MM.1S (cell line): ENCODE measurements around the gene BICDL2.

Experiments
- DNase-seq: peaks from one replicate; pipeline ENCODE4 v3.0.0-alpha.2; 2015
- H2AFZ ChIP-seq: fragments of 300-600 bp; sonication (generic); 2 replicates; pipeline ENCODE4 v1.6.0; 2016; ENCODE audit warnings: antibody characterized with exemption, low read length
- H3F3A ChIP-seq: fragments of 300-600 bp; sonication (generic); 2 replicates; pipeline ENCODE4 v1.6.1; 2016; ENCODE audit warnings: mild to moderate bottlenecking, antibody characterized with exemption, low read length, moderate library complexity, mixed read lengths; ENCODE audit not compliant: insufficient read depth
- H3K27ac ChIP-seq: fragments of 300-600 bp; sonication (generic); 2 replicates; pipeline ENCODE4 v1.5.1; 2016; ENCODE audit warnings: mild to moderate bottlenecking, low read length
- H3K27me3 ChIP-seq: fragments of 300-600 bp; sonication (generic); replicated peaks from 2 replicates; pipeline ENCODE4 v1.6.0; 2016; ENCODE audit warnings: low read length; ENCODE audit not compliant: insufficient read depth
- H3K36me3 ChIP-seq: fragments of 300-600 bp; sonication (generic); replicated peaks from 2 replicates; pipeline ENCODE4 v1.6.1; 2016; ENCODE audit warnings: mild to moderate bottlenecking, low read length, mixed read lengths; ENCODE audit not compliant: insufficient read depth
- H3K4me1 ChIP-seq: fragments of 300-600 bp; sonication (generic); 2 replicates; pipeline ENCODE4 v1.6.1; 2016; ENCODE audit warnings: low read length, mixed read lengths
- H3K4me2 ChIP-seq: fragments of 300-600 bp; sonication (generic); 2 replicates; pipeline ENCODE4 v1.6.0; 2016; ENCODE audit warnings: low read depth, low read length
- H3K4me3 ChIP-seq: fragments of 300-600 bp; sonication (generic); 2 replicates; pipeline ENCODE4 v1.5.1; 2016; ENCODE audit warnings: low read length, mixed read lengths
- H3K79me2 ChIP-seq: fragments of 300-600 bp; sonication (generic); 2 replicates; pipeline ENCODE4 v1.6.1; 2016; ENCODE audit warnings: mixed run types, low read length, mixed read lengths
- H3K9ac ChIP-seq: fragments of 300-600 bp; sonication (generic); 2 replicates; pipeline ENCODE4 v1.6.1; 2016; ENCODE audit warnings: low read length, mixed read lengths
- H3K9me2 ChIP-seq: fragments of 300-600 bp; sonication (generic); replicated peaks from 2 replicates; pipeline ENCODE4 v1.6.1; 2016; ENCODE audit warnings: mild to moderate bottlenecking, low read length, mixed read lengths; ENCODE audit not compliant: insufficient read depth
- H3K9me3 ChIP-seq: fragments of 300-600 bp; sonication (generic); replicated peaks from 2 replicates; pipeline ENCODE4 v1.6.1; 2016; ENCODE audit warnings: mild to moderate bottlenecking, low read length, mixed read lengths; ENCODE audit not compliant: insufficient read depth
- H4K20me1 ChIP-seq: fragments of 300-600 bp; sonication (generic); 2 replicates; pipeline ENCODE4 v1.6.1; 2016; ENCODE audit warnings: mild to moderate bottlenecking, low read length, moderate library complexity, mixed read lengths; ENCODE audit not compliant: insufficient read depth
- EZH2 ChIP-seq: fragments of 300-600 bp; sonication (generic); optimal IDR thresholded peaks from 2 replicates; pipeline ENCODE3; 2017; ENCODE audit warnings: low read depth, mild to moderate bottlenecking, antibody characterized with exemption, low read length, mixed read lengths
- EZH2phosphoT487 ChIP-seq: fragments of 300-600 bp; sonication (generic); IDR thresholded peaks from 2 replicates; pipeline ENCODE4 v1.6.1; 2018; ENCODE audit warnings: antibody characterized with exemption, low read length
- TF ChIP-seq, protein P1 (sequence below): fragments of 300-600 bp; sonication (generic); IDR thresholded peaks from 2 replicates; pipeline ENCODE4 v1.5.1; 2016; ENCODE audit warnings: antibody characterized with exemption, low read length, mixed read lengths

The BICDL2 gene

DNA sequence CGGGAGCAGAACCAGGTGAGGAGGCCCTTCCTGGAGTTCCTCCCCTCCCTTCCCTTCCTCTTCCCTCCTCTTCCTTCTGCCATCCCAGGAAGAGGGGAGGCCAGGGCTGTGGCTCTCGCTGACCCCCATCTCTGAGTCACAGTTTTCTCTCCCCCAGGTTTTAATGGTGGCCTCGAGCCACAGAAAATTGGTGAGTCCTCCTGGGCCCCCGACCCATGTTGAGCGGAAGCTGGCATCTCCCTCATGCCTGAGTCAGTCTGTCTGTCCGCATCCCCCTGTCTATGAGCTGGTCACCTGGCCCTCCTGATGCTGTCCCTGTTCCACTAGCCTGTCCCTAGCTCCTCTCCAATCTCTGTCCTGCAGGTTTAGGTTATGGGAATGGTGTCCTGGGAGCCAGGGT is 36.8 kb downstream of the BICDL2 start:
- Histone ChIP-seq H3K9me2 (no peaks in the 10 kb centered on the region), H3F3A (no peaks in the 10 kb centered on the region), H3K4me3 (no peak overlapping the region), H4K20me1 (no peaks in the 10 kb centered on the region), H3K4me1 (no peaks in the 10 kb centered on the region), H3K9ac (no peak overlapping the region), H3K27me3 (peaks cover 78% of the 10 kb centered on the region), H3K9me3 (no peaks in the 10 kb centered on the region), H2AFZ (no peak overlapping the region), H3K4me2 (no peak overlapping the region), H3K27ac (no peak overlapping the region), H3K79me2 (no peaks in the 10 kb centered on the region), H3K36me3 (no peaks in the 10 kb centered on the region)
- DNase-seq = no peak
- TF ChIP-seq EZH2 (no peak), EZH2phosphoT487 (no peak)
- TF ChIP-seq, protein P1, sequence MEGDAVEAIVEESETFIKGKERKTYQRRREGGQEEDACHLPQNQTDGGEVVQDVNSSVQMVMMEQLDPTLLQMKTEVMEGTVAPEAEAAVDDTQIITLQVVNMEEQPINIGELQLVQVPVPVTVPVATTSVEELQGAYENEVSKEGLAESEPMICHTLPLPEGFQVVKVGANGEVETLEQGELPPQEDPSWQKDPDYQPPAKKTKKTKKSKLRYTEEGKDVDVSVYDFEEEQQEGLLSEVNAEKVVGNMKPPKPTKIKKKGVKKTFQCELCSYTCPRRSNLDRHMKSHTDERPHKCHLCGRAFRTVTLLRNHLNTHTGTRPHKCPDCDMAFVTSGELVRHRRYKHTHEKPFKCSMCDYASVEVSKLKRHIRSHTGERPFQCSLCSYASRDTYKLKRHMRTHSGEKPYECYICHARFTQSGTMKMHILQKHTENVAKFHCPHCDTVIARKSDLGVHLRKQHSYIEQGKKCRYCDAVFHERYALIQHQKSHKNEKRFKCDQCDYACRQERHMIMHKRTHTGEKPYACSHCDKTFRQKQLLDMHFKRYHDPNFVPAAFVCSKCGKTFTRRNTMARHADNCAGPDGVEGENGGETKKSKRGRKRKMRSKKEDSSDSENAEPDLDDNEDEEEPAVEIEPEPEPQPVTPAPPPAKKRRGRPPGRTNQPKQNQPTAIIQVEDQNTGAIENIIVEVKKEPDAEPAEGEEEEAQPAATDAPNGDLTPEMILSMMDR = no peak

DNA sequence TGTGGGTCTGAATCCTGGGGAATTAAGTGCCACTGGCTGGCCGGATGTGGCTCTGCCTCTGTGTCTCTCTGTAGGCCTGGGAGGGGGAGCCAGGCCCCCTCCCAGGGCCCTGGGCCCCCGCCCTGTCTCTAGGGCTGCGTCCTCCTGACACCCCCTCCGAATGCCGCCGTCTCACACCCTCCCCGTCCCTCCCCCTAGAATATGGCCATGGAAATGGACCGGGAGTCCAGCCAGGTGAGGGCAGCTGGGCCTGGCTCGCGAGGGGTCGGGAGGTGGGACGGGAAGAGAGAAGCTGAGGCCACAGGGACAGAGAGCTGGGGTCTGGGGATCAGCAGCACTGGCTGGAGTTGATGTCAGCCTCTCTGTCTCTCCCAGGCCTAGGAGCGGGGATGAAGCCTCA is 40.4 kb downstream of the BICDL2 start:
- H2AFZ ChIP-seq = no peak overlapping the region
- H4K20me1 ChIP-seq = no peaks in the 10 kb centered on the region
- no peaks in the 10 kb centered on the region for H3K4me1 ChIP-seq
- DNase-seq = no peak
- no peaks in the 10 kb centered on the region for H3F3A ChIP-seq
- no peaks in the 10 kb centered on the region for H3K9me2 ChIP-seq
- TF ChIP-seq EZH2 (no peak), EZH2phosphoT487 (no peak)
- TF ChIP-seq, protein P1 = no peak
- H3K79me2 ChIP-seq = no peaks in the 10 kb centered on the region
- H3K36me3 ChIP-seq = no peaks in the 10 kb centered on the region
- H3K27ac ChIP-seq = no peak overlapping the region
- H3K4me3 ChIP-seq = no peak overlapping the region
- no peak overlapping the region for H3K9ac ChIP-seq
- peaks cover 100% of the 10 kb centered on the region for H3K27me3 ChIP-seq
- no peaks in the 10 kb centered on the region for H3K9me3 ChIP-seq
- H3K4me2 ChIP-seq = no peak overlapping the region

DNA sequence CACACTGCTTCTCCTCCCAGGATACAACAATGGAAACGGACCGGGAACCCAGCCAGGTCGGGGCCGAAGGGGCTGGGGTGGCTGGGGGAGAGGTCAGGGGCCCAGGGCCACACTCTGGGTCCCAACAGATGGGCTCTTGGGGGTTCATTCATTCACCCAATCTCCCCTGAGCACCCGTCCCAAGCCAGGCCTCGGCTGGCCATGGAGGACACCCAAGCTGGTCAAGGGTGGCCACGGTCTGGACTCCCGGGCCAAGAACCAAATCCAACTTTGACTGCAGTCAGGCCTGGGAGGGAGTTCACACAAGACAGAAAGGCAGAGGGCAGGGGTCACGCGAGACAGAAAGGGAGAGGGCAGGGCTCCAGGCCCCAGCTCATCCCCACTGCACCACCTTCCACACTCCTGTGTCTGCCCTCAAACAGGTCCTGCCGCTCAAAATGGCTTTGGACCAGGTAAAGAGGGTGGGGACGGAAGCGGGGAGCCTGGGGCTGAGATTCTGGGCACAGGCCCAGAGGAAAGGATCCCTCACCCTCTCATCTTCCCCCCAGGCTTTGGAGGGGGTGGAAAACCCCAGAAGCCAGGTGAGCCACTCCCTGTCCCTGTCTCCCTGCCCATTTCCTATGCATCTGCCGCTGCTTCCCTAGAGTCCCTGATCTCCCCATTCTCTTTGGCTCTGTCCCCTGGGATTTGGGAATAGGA is 44.2 kb downstream of the BICDL2 start:
- Histone ChIP-seq H3K4me2 (no peak overlapping the region), H3K27me3 (peaks cover 100% of the 10 kb centered on the region), H3K9ac (no peak overlapping the region), H3F3A (no peaks in the 10 kb centered on the region), H2AFZ (no peak overlapping the region), H3K4me3 (no peak overlapping the region), H3K9me3 (no peaks in the 10 kb centered on the region), H3K27ac (no peak overlapping the region), H4K20me1 (no peaks in the 10 kb centered on the region), H3K4me1 (no peaks in the 10 kb centered on the region), H3K79me2 (no peaks in the 10 kb centered on the region), H3K36me3 (no peaks in the 10 kb centered on the region), H3K9me2 (no peaks in the 10 kb centered on the region)
- DNase-seq = no peak
- TF ChIP-seq EZH2phosphoT487 = no peak
- TF ChIP-seq, protein P1 = no peak
- TF ChIP-seq EZH2 = no peak
